DOHH2 (cell line): ENCODE measurements around the gene ANGPT4.

Experiments used
- CTCF ChIP-seq: fragments of 200-600 bp; sonication (generic); IDR thresholded peaks from one replicate; pipeline ENCODE4 v1.5.1; 2014; ENCODE audit warnings: antibody characterized with exemption, mild to moderate bottlenecking, low read depth, low read length; ENCODE audit not compliant: poor library complexity, severe bottlenecking
- EZH2phosphoT487 ChIP-seq: fragments of 200-600 bp; sonication (generic); IDR thresholded peaks from 2 replicates; pipeline ENCODE4 v1.6.1; 2017; ENCODE audit warnings: borderline replicate concordance, mild to moderate bottlenecking, antibody characterized with exemption, low read length, moderate library complexity, mixed read lengths

- no peak for TF ChIP-seq CTCF
- TF ChIP-seq EZH2phosphoT487: no peak
Measured at GRCh38 chr20:848193-848592, 67.9 kb downstream of the ANGPT4 start.
